DND-41 (cell line): ENCODE measurements around the gene RUNX3.

Experiments used
- EZH2 ChIP-seq: IDR thresholded peaks from 3 replicates; pipeline ENCODE4 v1.6.1; 2012; ENCODE audit warnings: borderline replicate concordance, low read depth, mild to moderate bottlenecking, moderate library complexity, low read length, inconsistent platforms; ENCODE audit not compliant: severe bottlenecking
- TF ChIP-seq, protein P1 (sequence below): IDR thresholded peaks from 2 replicates; pipeline ENCODE4 v1.5.1; 2012; ENCODE audit warnings: borderline replicate concordance, low read length, moderate library complexity, mild to moderate bottlenecking; ENCODE audit not compliant: poor library complexity, severe bottlenecking; ENCODE audit errors: extremely low read depth

DNA sequence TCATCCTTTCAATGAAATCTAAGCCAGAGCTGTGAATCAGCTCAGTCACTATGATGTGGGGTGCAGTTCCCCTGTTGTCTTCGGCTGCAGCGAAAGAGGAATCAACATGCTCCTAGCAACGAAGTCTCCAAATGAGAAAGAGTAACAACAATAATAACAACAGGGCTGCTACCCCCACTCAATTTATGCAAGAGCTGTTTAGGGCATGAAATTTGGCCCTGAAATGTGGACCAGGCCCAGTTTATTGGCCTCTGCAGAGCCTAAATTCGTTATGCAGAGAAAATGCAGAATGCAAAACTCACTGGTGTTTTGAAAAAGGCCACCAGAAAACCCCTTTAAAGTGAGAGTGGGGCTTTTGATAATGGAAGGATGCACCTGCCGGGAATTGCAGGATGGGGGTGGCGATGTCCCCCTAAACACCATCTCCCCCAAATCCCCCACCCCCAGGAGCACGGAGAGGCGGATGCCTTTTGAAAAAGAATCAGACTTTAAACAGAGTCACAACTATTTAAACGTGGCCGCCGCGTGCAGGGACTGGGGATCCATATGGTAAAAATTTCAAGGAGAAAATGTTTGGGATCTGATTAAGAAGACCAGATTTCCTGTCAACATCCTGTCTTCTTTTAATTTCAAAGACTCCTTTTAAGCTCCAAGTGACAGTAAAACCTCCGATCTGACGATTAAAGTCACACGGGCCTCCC is 1.9 kb downstream of the RUNX3 start:
- no peak for TF ChIP-seq EZH2
- TF ChIP-seq, protein P1, sequence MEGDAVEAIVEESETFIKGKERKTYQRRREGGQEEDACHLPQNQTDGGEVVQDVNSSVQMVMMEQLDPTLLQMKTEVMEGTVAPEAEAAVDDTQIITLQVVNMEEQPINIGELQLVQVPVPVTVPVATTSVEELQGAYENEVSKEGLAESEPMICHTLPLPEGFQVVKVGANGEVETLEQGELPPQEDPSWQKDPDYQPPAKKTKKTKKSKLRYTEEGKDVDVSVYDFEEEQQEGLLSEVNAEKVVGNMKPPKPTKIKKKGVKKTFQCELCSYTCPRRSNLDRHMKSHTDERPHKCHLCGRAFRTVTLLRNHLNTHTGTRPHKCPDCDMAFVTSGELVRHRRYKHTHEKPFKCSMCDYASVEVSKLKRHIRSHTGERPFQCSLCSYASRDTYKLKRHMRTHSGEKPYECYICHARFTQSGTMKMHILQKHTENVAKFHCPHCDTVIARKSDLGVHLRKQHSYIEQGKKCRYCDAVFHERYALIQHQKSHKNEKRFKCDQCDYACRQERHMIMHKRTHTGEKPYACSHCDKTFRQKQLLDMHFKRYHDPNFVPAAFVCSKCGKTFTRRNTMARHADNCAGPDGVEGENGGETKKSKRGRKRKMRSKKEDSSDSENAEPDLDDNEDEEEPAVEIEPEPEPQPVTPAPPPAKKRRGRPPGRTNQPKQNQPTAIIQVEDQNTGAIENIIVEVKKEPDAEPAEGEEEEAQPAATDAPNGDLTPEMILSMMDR = no peak
